ENCODE measurements around the gene ARID3A. TPM values are rescaled to one million over a fixed set of nuclear protein-coding genes. Genes with fewer than 3 reads are reported as not detected.
A peak's percentile ranks its signal among the peaks of the same experiment; 100 is the strongest.
"Not testable (repeated sequence)": the region's sequence is repeated elsewhere in the genome, so short reads cannot be mapped to it uniquely, and the experiment has no call there.

The ARID3A gene
- total RNA-seq, 1 experiment from 2014 or later = 2.3 TPM

DNA sequence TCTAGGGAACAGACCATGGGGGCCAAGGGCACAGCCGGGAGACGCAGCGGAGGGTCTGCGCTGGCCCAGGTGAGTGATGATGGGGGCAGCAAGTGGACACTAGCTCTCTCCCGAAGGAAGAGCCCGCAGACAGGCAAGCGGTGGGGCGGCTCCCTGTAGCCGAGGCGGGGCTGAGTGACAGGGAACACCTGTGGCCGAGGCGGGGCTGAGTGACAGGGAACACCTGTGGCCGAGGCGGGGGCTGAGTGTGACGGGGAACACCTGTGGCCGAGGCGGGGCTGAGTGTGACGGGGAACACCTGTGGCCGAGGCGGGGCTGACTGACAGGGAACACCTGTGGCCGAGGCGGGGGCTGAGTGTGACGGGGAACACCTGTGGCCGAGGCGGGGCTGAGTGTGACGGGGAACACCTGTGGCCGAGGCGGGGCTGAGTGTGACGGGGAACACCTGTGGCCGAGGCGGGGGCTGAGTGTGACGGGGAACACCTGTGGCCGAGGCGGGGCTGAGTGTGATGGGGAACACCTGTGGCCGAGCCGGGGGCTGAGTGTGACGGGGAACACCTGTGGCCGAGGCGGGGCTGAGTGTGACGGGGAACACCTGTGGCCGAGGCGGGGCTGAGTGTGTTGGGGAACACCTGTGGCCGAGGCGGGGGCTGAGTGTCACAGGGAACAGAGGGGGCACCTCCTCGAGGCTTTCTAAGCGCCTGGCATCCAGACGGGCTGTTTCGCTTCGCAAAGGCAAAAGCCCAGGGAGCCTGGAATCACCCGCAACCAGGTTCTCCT, 34.2 kb upstream of the ARID3A start:
- not testable (repeated sequence) for DNase-seq (ENCODE audit: low spot score)

DNA sequence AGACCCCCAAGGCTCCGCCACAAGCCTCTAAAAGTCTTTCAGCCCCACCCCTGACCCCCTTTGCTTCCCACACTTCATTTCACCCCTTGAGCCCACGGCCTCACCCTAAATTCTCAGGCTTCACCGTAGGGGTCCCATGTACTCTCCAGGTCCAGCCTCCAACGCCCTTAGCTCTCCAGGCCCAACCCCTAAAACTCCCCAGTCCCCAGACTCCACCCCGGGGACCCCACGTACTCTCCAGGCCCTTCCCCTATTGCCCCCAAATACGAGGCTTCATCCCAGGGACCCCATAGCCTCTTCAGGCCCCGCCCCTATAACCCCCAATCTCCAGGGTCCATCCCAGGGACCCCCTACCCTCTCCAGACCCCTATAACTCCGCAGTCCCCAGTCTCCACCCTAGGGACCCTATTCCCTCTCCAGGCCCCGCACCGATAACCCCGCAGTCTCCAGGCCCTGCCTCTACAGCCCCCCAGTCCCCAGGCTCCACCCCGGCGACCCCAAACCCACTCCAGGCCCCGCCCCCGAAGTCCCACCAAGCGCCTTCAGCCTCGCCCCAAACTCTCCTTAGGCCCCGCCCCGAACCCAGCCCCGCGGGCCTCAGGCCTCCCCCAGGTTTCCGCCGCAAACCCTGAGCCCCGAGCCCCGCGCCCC, 33.5 kb upstream of the ARID3A start:
- DNase-seq (ENCODE audit: low spot score) = no peak

DNA sequence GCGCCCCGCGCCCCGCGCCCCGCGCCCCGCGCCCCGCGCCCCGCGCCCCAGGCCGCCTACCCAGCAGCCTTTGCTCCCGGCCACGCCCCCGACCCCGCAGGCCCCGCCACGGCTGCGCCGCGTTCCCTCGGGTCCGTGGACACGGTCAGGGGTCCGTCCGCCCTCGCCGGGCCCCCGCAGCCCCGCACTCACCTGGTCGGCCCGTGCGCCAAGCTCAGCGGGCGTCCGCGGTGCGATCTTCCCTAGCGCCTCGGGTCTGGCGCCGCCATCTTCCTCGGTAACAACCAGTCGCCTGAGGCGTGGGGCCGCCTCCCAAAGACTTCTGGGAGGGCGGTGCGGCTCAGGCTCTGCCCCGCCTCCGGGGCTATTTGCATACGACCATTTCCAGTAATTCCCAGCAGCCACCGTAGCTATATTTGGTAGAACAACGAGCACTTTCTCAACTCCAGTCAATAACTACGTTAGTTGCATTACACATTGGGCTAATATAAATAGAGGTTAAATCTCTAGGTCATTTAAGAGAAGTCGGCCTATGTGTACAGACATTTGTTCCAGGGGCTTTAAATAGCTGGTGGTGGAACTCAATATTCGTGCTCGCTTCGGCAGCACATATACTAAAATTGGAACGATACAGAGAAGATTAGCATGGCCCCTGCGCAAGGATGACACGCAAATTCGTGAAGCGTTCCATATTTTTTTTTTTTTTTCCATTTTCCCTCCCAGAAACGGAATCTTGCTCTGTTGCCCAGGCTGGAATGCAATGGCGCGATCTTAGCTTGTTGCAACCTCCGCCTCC, 32.7 kb upstream of the ARID3A start, which contains the start of the genes MED16 and RNU6-9:
Gene MED16, minus strand, starts transcription at position 294 of the 796 bp plus-strand sequence. CDS start 2,056 bp downstream, outside the sequence.
Gene RNU6-9, plus strand, starts transcription at position 591 of the 796 bp plus-strand sequence.
- DNase-seq (ENCODE audit: low spot score) = peak; percentile 87

DNA sequence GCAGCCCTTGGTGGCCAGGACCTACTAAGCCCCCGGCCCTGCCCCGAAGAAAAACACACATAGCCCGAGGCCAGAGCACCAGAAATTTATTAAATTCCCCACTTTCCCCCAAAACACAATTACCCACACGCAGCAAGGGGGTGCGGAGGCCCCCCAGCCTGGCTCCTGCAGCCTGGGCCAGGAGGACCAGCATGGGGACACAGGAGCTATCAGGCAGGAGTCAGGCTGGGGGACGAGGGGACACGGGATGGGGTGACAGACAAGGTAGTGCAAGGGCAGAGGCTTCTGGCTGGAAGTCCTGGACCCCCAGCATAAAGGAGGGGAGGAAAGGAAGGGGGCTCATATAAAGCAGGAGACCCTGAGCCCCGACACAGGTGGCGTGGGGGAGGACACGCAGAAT, 29.4 kb upstream of the ARID3A start:
- DNase-seq (ENCODE audit: low spot score) = no peak

DNA sequence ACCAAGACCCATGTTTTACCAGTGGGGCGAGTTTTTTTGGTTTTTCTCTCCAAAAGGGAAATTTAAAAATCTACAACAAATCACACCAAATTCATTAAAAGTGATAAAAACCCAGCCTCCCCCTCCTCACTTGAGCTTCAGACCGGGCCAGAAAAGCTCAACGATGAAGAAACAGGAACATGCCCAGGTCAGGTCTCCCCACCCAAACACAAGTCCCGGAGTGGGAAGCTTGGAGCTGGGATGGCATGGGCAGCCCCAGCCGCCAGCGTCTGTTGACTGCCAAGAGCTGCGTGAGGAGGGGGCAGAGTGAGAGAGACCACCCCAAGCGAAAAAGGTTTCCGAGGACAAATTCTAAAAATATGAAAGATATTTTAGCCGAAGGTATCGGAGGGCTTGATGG, 28.8 kb upstream of the ARID3A start:
- DNase-seq (ENCODE audit: low spot score) = no peak

DNA sequence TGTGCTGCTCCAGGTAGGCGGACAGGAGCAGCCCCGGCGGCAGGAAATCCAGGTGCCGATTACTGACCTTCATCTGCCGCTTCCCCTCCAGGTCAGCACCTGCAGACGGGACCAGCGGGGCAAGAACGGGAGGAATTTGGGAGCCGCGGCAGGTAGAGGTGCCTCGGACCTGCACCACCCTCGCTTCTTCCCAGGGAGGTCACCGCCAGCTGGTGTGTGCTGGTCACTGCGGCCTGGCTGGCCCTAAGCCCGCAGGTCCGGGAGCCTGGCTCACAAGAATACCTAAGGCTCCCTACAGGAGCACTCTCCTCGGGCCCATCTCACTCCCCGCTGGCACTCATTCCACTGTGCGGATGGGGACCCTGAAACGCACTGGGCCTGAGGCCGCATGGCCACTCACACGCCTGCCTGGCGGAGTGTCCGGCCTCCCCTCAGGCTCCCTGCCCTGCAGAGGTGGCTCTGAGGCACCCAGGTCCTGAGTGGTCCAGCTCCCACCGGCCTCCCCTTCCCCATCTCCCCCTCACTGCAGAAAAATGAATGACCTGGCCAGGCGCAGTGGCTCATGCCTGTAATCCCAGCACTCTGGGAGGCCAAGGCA, 28.3 kb upstream of the ARID3A start:
- no peak for DNase-seq (ENCODE audit: low spot score)

DNA sequence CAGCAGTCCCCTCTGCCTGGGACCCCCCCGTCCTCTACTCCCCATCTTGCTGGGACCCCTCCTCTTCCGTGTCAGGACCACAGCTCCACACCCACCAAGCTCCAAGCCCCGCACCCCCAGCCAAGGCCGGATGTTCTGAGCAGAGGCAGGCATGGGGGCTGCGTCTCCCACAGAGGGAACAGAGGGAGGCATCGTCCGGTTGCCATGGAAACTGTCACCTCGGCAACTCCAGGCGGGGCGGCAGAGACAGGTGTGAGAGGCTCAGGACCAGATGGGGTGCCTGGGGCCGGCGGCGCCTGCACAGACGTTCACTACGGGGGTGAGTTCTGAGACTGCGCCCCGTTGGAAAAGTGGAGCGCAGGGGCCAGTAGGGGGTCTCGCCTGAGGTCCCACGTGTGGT, 27.2 kb upstream of the ARID3A start:
- DNase-seq (ENCODE audit: low spot score) = no peak

DNA sequence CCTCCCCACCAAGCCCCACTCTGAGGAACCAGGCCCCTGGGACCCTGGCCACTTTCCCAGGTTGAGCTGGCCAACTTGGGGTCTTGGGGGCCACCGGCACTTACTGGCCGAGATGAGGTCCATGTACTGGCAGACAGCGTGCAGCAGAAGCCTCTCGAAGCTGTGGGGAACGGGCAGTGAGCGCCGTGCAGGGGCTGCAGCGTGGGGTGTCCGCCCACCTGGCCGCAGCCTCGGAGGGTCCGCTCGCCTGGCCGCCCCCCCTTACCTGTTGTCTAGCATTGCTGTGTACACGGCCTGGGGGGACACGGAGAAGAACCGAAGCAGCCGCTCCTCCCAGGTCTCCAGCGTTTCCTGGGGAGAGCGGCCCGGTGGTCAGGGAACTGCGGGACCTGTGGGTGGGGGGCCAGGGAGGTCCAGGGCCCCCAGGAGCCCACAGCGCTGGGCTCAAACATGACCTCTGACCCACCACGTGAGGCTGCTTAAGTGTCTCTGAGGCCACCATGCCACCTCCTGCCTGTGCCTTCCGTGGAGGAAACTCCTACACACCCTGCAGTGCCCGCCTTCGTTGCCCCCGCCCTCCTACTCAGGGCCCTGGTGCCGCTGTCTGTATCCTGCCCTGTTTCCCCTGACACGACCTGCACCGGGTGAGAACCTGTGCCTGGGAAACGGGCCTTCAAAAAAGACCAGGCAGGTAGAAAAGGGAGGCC, 26.3 kb upstream of the ARID3A start:
- no peak for DNase-seq (ENCODE audit: low spot score)

DNA sequence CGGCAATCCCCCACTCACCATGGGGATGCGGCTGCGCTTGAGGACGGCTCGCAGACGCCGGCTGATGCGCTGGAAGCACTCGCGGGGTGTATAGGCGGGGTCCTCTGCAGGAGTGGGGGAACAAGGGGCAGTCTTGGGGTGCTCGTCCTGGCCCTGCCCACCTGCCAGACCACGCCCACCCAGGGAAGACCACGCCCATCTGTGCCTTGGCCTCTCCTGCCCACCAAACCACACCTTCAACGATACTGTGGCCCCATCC, 25.9 kb upstream of the ARID3A start:
- no peak for DNase-seq (ENCODE audit: low spot score)

DNA sequence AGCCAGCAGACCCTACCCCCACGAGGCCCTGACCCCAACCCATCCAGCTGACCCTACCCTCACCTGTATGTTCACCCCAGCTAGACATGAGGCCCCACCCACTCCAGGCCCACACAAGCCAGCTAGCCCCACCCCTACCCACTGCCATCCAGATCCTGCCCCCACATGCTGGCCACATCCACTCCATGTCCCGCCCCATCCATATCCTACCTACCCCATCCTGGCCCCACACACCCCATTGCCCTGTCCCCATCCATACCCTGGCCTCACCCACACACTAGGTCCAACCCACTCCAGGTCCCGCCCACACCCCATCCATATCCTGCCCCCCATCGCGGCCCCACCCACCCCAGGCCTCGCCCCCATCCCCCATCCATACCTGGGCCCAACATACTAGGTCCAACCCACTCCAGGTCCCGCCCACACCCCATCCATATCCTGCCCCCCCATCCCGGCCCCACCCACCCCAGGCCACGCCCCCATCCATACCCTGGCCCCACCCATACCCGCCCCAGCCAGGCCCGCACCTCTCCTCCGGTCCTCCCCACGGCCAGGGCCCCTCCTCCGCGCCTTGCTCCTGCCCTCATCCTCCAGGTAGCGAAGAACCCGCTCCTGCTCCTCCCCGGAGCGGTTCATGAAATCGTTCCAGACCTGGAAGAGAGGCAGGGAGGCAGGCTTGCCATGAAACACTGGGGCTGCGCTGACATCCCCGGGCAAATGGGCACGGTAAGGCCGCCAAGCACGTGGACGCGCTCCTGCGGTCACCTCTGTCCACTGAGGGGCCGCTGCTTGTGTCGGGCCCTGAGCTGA, 25.3 kb upstream of the ARID3A start:
- DNase-seq (ENCODE audit: low spot score) = no peak

DNA sequence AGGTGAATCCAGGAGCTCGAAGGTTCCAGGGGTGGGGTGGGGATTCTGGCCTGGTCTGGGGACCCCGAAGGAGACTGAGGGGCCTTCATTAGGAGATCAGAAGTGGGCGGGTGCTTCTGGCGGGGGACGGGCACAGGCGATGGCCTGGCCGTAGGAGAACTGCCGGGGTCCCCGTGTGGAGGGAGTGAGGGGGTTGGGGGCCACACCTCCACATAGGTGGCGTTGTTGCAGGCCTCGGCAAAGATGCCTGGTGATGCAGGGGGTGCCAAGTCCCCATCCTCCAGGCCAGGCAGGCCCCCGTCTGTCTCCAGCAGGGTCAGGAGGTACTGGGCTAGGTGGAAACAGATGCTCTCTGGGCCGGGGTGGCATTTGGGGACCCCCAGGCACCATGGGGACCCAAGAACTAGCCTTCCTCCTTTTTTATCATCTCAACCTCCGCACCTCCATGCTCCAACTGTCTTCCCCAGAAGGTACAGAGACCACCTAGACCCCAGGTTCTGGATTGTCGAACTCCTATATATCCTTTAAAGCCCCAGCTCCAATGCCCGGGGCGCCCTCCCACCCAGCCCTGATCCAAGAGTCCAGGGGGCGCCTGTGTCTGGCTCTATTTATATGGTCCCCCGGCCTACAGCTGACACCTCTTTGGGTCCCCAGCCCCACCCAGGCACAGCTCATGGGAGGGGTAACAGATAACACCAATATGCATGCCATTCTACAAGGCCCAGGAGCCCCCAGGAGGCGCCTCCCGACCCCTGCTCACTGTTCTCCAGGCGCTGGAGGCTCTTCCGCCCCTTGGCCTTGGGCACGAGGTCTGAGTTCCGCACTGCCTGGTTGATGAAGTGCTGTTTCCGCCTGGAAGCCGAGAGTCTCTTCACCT, 24.4 kb upstream of the ARID3A start:
- no peak for DNase-seq (ENCODE audit: low spot score)

DNA sequence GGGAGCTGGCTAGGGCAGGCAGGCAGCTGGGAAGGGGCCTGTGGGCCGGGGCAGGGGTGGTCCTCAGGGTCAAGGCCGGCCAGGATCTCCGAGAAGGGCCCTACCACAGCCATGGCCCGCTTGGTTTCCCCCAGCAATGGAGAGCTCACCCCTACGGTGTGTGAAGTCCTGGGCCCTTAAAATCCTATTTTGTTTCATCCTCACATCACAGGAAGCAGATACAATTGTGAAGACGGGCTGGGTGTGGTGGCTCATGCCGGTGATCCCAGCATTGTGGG, 23.8 kb upstream of the ARID3A start:
- no peak for DNase-seq (ENCODE audit: low spot score)

DNA sequence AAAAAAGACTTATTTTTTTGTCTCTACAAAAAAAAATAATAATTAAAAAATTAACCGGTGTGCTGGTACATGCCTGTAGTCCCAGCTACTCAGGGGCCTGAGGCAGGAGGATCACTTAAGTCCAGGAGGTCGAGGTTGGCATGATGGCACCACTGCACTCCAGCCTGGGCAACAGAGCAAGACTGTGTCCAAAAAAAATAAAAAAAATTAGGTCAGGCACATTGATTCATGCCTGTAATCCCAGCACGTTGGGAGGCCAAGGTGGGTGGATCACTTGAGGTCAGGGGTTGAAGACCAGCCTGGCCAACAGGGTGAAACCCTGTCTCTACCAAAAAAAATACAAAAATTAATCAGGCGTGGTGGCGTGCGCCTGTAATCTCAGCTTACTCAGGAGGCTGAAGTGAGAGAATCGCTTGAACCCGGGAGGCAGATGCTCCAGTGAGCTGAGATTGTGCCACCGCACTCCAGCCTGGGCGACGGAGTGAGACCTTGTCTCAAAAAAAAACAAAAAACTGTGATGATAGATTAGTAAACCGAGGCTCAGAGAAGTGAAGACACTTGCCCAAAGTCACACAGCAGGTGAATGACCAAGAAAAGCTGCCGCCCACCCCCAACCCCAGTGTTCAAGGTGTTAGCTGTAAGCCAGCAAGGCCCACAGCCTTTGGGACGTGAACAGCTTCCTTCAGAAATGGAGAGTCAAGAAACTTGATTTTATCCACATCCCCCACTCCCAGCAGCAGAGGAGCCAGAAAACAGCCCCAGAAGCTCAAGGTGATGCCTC, 23.2 kb upstream of the ARID3A start:
- DNase-seq (ENCODE audit: low spot score) = no peak

DNA sequence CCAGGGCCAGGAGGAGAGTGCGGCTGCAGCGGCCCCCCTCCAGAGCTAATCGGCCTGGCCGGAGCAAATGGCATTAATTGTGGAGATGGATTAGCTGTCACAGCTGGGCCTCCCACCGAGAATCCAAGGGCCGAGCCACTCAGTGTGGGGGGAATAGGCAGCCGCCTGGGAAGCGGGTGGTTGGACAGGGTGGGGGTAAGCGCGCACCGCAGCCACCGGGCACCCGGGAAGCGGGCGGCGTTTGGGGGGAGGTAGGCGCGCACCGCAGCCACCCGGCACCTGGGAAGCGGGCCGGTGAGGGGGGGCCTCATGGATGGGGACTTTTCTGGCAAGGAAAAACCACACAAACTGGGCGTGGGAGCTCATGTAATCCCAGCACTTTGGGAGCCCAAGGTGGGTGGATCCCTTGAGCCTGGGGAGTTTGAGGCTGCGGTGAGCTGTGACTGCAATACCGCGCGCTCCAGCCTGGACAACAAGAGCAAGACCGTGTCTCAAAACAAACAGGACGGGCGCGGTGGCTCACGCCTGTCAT, 22.5 kb upstream of the ARID3A start:
- DNase-seq (ENCODE audit: low spot score) = peak; percentile 40

DNA sequence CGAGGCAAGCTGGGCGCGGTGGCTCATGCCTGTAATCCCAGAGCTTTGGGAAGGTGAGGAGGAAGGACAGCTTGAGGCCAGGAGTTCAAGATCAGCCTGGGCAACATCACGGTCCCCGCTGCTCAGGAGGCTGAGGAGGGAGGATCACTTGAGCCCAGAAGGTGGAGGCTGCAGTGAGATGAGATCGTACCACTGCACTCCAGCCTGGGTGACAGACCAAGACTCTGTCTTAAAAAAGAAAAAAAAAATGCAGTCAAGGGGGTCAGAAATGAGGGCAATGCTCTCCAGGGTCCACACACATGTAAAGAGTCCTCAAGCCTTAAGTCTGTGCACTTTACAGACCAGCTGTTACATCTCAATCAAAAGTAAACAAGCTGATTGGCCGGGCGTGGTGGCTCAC, 21.3 kb upstream of the ARID3A start:
- DNase-seq (ENCODE audit: low spot score) = no peak

DNA sequence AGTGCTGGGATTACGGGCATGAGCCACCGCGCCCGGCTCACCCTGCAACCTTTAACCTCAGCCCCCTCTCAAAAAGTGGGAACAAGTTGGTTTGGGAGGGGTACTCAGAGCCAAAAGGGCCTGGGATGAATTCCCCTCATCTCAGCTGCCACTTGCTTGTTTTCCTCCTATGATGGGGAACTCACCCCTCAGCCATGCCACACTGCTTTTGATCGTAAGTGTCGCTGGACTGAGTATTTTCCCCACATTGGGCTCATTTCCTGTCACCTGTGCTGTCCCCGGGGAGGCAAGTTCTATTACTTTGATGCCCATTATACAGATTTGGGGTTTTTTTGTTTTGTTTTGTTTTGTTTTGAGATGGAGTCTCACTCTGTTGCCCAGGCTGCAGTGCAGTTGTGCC, 19.4 kb upstream of the ARID3A start:
- DNase-seq (ENCODE audit: low spot score) = no peak

DNA sequence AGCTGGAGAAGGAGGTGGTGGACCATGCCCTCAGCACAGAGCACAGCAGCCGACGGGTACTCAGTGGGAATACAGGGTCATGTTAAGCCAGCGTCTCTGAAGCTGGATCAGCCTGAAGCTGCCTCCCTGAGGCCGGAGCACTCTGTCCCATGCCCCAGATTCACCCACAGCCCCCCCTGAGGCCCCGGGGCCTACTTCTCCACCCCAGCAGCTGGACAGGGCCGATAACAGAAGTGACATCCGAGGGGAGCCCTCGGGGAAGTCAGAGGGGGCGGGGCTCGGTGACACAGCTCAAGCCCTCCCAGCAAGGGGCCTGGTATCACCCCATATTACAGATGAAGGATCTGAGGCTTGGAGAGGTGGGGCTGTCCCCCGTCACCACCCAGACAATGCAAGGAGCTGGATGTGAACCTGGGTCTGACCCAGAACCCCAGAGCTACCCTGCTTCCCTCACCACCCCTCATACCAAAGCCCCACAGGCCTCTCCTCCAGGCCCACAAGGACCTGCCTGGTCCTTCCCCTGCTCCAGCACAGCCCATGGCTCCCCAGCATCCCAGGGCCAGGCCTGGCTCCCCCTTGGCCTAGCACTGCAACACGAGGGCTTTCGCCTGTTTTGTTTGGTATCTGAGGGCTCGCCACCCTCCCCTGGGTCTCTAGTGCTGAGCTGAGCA, 18.5 kb upstream of the ARID3A start:
- DNase-seq (ENCODE audit: low spot score) = no peak
